Measurements from ENCODE around the gene INPP4B. TPM values are rescaled to one million over a fixed set of nuclear protein-coding genes. Genes with fewer than 3 reads are reported as not detected.

Gene INPP4B
- total and polyA plus RNA-seq, 2 of the 4 experiments (the other 2 are of a cell fraction), result 1.8 to 14.0 TPM

GRCh38 chr4:142697928-142698327, 148.2 kb downstream of the INPP4B start:
- POLR2A ChIA-PET (ENCODE audit: unreplicated experiment), result no interaction called here
- intact Hi-C loops (cut with micrococcal nuclease), result no loop called here

More at GRCh38 chr4:142697928-142698327, 148.2 kb downstream of the INPP4B start:
- no peak overlapping the region for H3K23ac ChIP-seq (ENCODE audit: low read depth, low read length)
- no peak overlapping the region for H3K18ac ChIP-seq (ENCODE audit: low read depth, low read length)
- H2AK5ac ChIP-seq (ENCODE audit: low read depth, low read length), result no peak overlapping the region
- no peak overlapping the region for H3K9ac ChIP-seq (ENCODE audit: low read depth, low read length)
- no peak for DNase-seq
- H3K27me3 ChIP-seq (ENCODE audit: control insufficient read depth, insufficient read depth, low read length), result no peaks in the 10 kb centered on the region
- in situ Hi-C loops (cut with MboI; ENCODE audit: low sequenced_read_pairs), result no loop called here
- no peak overlapping the region for H2AK9ac ChIP-seq (replicated peaks; ENCODE audit: low read depth, low read length, poor library complexity)
- no peak overlapping the region for H3K27ac ChIP-seq (ENCODE audit: insufficient read depth, low read length)
- H2BK15ac ChIP-seq (ENCODE audit: low read depth, low read length), result no peak overlapping the region
- H2BK5ac ChIP-seq (ENCODE audit: low read depth, low read length, poor library complexity, severe bottlenecking), result no peak overlapping the region
- H4K20me1 ChIP-seq (ENCODE audit: insufficient read depth, low read length), result no peaks in the 10 kb centered on the region
- CTCF ChIA-PET, result no interaction called here
- H3K56ac ChIP-seq (ENCODE audit: extremely low read depth, insufficient read depth, low read length), result no peak overlapping the region
- no peaks in the 10 kb centered on the region for H3K79me1 ChIP-seq (ENCODE audit: low read depth in 1 of 2, low read length in 2 of 2)
- H3K9me3 ChIP-seq (ENCODE audit: control insufficient read depth, insufficient read depth, low read length), result no peaks in the 10 kb centered on the region
- H2AFZ ChIP-seq (replicated peaks; ENCODE audit: low read length, poor library complexity), result no peak overlapping the region
- H4K91ac ChIP-seq (ENCODE audit: insufficient read depth, low read depth, low read length), result no peak overlapping the region
- no peaks in the 10 kb centered on the region for H3K36me3 ChIP-seq (ENCODE audit: control insufficient read depth, insufficient read depth, low read length)
- H3K4ac ChIP-seq (ENCODE audit: low read depth, low read length), result no peak overlapping the region
- H3K4me1 ChIP-seq (ENCODE audit: control insufficient read depth, insufficient read depth, low read length), result no peaks in the 10 kb centered on the region
- no peak overlapping the region for H2BK20ac ChIP-seq (ENCODE audit: low read depth, low read length)
- no peak for TF ChIP-seq MAZ (IDR thresholded peaks at IDR 0.05; ENCODE audit: borderline replicate concordance, low read depth, low read length)
- TF ChIP-seq FOS (IDR thresholded peaks at IDR 0.05; ENCODE audit: low read depth, low read length), result no peak
- TF ChIP-seq CTCF (conservative IDR thresholded peaks at IDR 0.05; ENCODE audit: low read depth, low read length), result no peak
- no peak for TF ChIP-seq POLR2A (IDR thresholded peaks at IDR 0.05; ENCODE audit: low read depth, low read length)
- TF ChIP-seq MXI1 (IDR thresholded peaks at IDR 0.05; ENCODE audit: borderline replicate concordance, low read depth, low read length), result no peak
- TF ChIP-seq RCOR1 (IDR thresholded peaks at IDR 0.05; ENCODE audit: insufficient replicate concordance, low read length), result no peak
- TF ChIP-seq MAFK (IDR thresholded peaks at IDR 0.05; ENCODE audit: low read depth, low read length), result no peak
- no peak for TF ChIP-seq NFE2L2 (IDR thresholded peaks at IDR 0.05; ENCODE audit: low read depth, low read length)
- no peak for TF ChIP-seq CEBPB (IDR thresholded peaks at IDR 0.05; ENCODE audit: low read depth, low read length)
- TF ChIP-seq CHD1 (IDR thresholded peaks at IDR 0.05; ENCODE audit: low read depth, low read length), result no peak
- TF ChIP-seq USF2 (IDR thresholded peaks at IDR 0.05; ENCODE audit: low read depth, low read length), result no peak
- no peak for TF ChIP-seq RFX5 (IDR thresholded peaks at IDR 0.05; ENCODE audit: low read depth, low read length)
- no peak for TF ChIP-seq BHLHE40 (IDR thresholded peaks at IDR 0.05; ENCODE audit: low read depth, low read length)
- TF ChIP-seq ELK1 (IDR thresholded peaks at IDR 0.05; ENCODE audit: borderline replicate concordance, low read depth, low read length), result no peak
- TF ChIP-seq SMC3 (IDR thresholded peaks at IDR 0.05; ENCODE audit: low read depth, low read length), result no peak
- no peak for TF ChIP-seq RAD21 (IDR thresholded peaks at IDR 0.05; ENCODE audit: low read length)
- dilution Hi-C loops (cut with HindIII; ENCODE audit: low sequenced_read_pairs, unreplicated experiment), result no loop called here
- no peak overlapping the region for H2BK120ac ChIP-seq (ENCODE audit: low read depth, low read length)
- ATAC-seq (ENCODE audit: low read depth), result no peak
- WGBS, 2 experiments (ENCODE audit: extremely low coverage in 2 of 2, insufficient read length in 1 of 2), result no CpG with 5 or more reads among the region's 1 CpG
- H3K14ac ChIP-seq (replicated peaks; ENCODE audit: low read depth, low read length), result no peak overlapping the region
- no peak overlapping the region for H3K4me2 ChIP-seq (ENCODE audit: low read depth, low read length)
- H3K4me3 ChIP-seq (ENCODE audit: insufficient read depth, low read depth, low read length), result no peak overlapping the region
- H3K9me1 ChIP-seq (ENCODE audit: insufficient read depth, low read length), result no peaks in the 10 kb centered on the region
- BruUV-seq (replicated peaks), result no TSS peak
- H4K5ac ChIP-seq (ENCODE audit: low read depth, low read length), result no peak overlapping the region
- no peak overlapping the region for H4K8ac ChIP-seq (ENCODE audit: low read depth in 2 of 2, low read length in 2 of 2)
